ENCODE results near the gene UNC93A. TPM values are rescaled to one million over a fixed set of nuclear protein-coding genes. Genes with fewer than 3 reads are reported as not detected.

UNC93A gene
- total RNA-seq, 1 experiment from 2014 or later = not detected

DNA sequence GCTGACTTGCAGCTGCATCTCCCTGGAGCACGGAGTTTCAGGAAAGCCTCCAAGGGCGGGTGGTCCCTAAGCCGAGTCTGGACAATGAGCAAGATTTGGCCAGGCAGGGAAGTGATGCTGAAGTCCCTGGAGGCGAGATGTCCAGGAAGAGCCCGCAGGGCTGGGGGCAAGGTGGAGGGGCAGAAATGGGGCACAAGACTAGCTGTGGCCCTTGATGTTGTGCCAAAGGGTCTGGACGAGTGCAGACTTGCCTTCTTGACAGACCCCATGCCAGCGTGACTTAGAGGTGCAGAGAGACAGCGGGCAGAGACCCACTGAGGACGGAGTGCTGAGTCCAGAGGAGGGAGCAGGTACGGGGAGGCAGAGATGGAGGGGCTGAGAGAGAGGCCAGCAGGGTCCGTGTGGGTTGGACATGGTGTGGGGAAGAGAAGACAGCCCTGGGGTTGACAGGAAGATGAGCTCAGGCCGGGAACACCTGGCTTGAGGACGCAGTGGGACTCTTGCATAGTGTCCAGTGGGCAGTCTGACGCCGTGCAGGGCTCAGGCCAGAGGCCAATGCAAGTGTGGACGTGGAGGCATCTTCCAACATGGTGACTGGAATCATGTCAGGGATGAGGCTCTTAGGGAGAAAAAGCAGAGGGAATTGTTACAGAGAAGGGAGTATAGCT, 8.7 kb downstream of the UNC93A start:
- no TSS peak for BruUV-seq (replicated peaks)
- no peak for TF ChIP-seq JUND (IDR thresholded peaks at IDR 0.05)
- ChIA-PET CTCF (no interaction called here), RAD21 (ENCODE audit: low non-redundant PET in 1 of 2, low total read pairs in 2 of 2, uncharacterized antibody in 2 of 2, unreplicated experiment in 2 of 2) (no interaction called here), POLR2A (no interaction called here)
- H3K79me2 ChIP-seq (ENCODE audit: insufficient read depth, low read length) = no peaks in the 10 kb centered on the region
- no peak overlapping the region for H3K4me2 ChIP-seq (ENCODE audit: low read length)
- H2AFZ ChIP-seq (ENCODE audit: low read depth, low read length, poor library complexity, severe bottlenecking) = no peak overlapping the region
- no peaks in the 10 kb centered on the region for H3K4me1 ChIP-seq (ENCODE audit: control insufficient read depth in 1 of 2, insufficient read depth in 2 of 2, low read length in 2 of 2)
- no peaks in the 10 kb centered on the region for H3K36me3 ChIP-seq (ENCODE audit: control insufficient read depth in 1 of 2, insufficient read depth in 2 of 2, low read length in 2 of 2)
- no peak overlapping the region for H3K9ac ChIP-seq (ENCODE audit: low read length)
- H3K9me3 ChIP-seq (ENCODE audit: control insufficient read depth in 1 of 2, insufficient read depth in 1 of 2, low read depth in 1 of 2, low read length in 2 of 2) = no peaks in the 10 kb centered on the region
- intact Hi-C loops (cut with micrococcal nuclease) = no loop called here
- H3K27me3 ChIP-seq (ENCODE audit: insufficient read depth, low read length) = peaks cover 28% of the 10 kb centered on the region
- no peaks in the 10 kb centered on the region for H3K9me2 ChIP-seq (ENCODE audit: insufficient read depth)
- no peak overlapping the region for H3K27ac ChIP-seq (ENCODE audit: low read depth, low read length)
- H4K20me1 ChIP-seq (ENCODE audit: insufficient read depth) = no peaks in the 10 kb centered on the region
- no peak overlapping the region for H3K4me3 ChIP-seq (replicated peaks in 1 of 2; ENCODE audit: low read depth in 1 of 2, low read length in 2 of 2)
- ATAC-seq (no peak), DNase-seq (ENCODE audit: low read depth, low spot score) (no peak)

DNA sequence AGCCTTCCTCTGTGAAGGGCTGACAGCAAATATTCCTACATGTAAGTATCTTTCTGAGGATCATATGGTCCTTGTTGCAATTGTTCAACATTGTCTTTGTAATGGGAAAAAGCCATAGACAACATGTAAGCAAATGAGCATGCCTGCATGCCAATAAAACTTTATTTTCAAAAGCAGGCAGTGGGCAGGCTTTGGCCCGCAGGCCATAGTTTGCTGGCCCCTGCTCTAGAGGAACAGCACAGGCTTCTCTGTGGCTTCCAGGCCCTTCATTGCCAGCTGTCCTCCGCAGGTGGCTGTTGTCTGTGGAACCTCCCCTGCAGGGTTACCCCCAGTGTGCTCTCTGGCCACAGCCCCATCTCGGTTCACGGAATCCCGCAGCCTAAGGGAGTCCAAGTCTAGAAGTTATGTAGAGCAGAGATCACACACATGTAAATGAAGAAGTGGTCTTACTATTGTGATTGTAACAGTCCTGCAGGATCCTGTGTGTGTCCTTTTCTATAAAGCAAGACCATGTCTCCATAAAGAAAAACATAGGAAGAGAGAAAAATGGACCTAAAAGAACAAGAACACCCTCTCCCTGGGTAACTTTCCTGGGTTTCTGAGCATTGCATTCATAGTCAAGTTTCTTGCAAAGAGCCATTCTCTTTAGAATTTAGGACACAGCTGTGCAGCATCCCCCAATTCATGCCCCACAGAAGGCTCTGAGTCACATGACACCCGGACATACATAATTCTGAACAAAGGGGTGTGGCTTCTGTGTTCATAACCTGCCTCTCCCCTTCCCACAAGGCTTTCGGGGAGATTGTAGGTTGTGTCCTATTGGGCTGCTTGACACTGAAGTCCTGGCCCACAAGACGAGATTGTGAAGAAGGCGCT, 10.0 kb downstream of the UNC93A start:
- ChIA-PET RAD21 (ENCODE audit: low non-redundant PET in 1 of 2, low total read pairs in 2 of 2, uncharacterized antibody in 2 of 2, unreplicated experiment in 2 of 2) (no interaction called here), CTCF (no interaction called here), POLR2A (no interaction called here)
- Histone ChIP-seq H3K36me3 (ENCODE audit: control insufficient read depth in 1 of 2, insufficient read depth in 2 of 2, low read length in 2 of 2) (no peaks in the 10 kb centered on the region), H3K4me2 (ENCODE audit: low read length) (no peak overlapping the region), H3K27me3 (ENCODE audit: insufficient read depth, low read length) (peaks cover 23% of the 10 kb centered on the region), H2AFZ (ENCODE audit: low read depth, low read length, poor library complexity, severe bottlenecking) (no peak overlapping the region), H3K9me2 (ENCODE audit: insufficient read depth) (no peaks in the 10 kb centered on the region), H3K9ac (ENCODE audit: low read length) (no peak overlapping the region), H4K20me1 (ENCODE audit: insufficient read depth) (no peaks in the 10 kb centered on the region), H3K4me3 (replicated peaks in 1 of 2; ENCODE audit: low read depth in 1 of 2, low read length in 2 of 2) (no peak overlapping the region), H3K4me1 (ENCODE audit: control insufficient read depth in 1 of 2, insufficient read depth in 2 of 2, low read length in 2 of 2) (peaks cover 1 to 4% of the 10 kb centered on the region in 2 experiments; a peak in 3 of 4 replicates), H3K79me2 (ENCODE audit: insufficient read depth, low read length) (no peaks in the 10 kb centered on the region), H3K9me3 (ENCODE audit: control insufficient read depth in 1 of 2, insufficient read depth in 1 of 2, low read depth in 1 of 2, low read length in 2 of 2) (no peaks in the 10 kb centered on the region), H3K27ac (ENCODE audit: low read depth, low read length) (no peak overlapping the region)
- ATAC-seq = no peak
- BruUV-seq (replicated peaks) = no TSS peak
- DNase-seq (ENCODE audit: low read depth, low spot score) = no peak
- intact Hi-C loops (cut with micrococcal nuclease) = no loop called here
- no peak for TF ChIP-seq SP1 (IDR thresholded peaks at IDR 0.05; ENCODE audit: low read depth)
- no peak for TF ChIP-seq POLR2AphosphoS5 (IDR thresholded peaks at IDR 0.05; ENCODE audit: low read depth, low read length)
- TF ChIP-seq YY1 (IDR thresholded peaks at IDR 0.05; ENCODE audit: extremely low read depth, insufficient replicate concordance, low read depth, low read length) = no peak
- TF ChIP-seq FOSL1 (IDR thresholded peaks at IDR 0.05; ENCODE audit: low read depth) = no peak
- no peak for TF ChIP-seq ELF1 (IDR thresholded peaks at IDR 0.05; ENCODE audit: borderline replicate concordance, low read depth)
- TF ChIP-seq EZH2 (IDR thresholded peaks at IDR 0.05) = no peak
- no peak for TF ChIP-seq EGR1 (IDR thresholded peaks at IDR 0.05; ENCODE audit: low read depth)
- TF ChIP-seq, protein P1, sequence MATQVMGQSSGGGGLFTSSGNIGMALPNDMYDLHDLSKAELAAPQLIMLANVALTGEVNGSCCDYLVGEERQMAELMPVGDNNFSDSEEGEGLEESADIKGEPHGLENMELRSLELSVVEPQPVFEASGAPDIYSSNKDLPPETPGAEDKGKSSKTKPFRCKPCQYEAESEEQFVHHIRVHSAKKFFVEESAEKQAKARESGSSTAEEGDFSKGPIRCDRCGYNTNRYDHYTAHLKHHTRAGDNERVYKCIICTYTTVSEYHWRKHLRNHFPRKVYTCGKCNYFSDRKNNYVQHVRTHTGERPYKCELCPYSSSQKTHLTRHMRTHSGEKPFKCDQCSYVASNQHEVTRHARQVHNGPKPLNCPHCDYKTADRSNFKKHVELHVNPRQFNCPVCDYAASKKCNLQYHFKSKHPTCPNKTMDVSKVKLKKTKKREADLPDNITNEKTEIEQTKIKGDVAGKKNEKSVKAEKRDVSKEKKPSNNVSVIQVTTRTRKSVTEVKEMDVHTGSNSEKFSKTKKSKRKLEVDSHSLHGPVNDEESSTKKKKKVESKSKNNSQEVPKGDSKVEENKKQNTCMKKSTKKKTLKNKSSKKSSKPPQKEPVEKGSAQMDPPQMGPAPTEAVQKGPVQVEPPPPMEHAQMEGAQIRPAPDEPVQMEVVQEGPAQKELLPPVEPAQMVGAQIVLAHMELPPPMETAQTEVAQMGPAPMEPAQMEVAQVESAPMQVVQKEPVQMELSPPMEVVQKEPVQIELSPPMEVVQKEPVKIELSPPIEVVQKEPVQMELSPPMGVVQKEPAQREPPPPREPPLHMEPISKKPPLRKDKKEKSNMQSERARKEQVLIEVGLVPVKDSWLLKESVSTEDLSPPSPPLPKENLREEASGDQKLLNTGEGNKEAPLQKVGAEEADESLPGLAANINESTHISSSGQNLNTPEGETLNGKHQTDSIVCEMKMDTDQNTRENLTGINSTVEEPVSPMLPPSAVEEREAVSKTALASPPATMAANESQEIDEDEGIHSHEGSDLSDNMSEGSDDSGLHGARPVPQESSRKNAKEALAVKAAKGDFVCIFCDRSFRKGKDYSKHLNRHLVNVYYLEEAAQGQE (IDR thresholded peaks at IDR 0.05; ENCODE audit: low read depth) = no peak
- no peak for TF ChIP-seq ZFX (IDR thresholded peaks at IDR 0.05)
- no peak for TF ChIP-seq POLR2A (IDR thresholded peaks at IDR 0.05; ENCODE audit: borderline replicate concordance, extremely low read depth, insufficient read depth, insufficient read length)
- no peak for TF ChIP-seq EZH2phosphoT487 (IDR thresholded peaks at IDR 0.05; ENCODE audit: borderline replicate concordance)
- TF ChIP-seq MAX (IDR thresholded peaks at IDR 0.05) = no peak
- no peak for TF ChIP-seq SRF (IDR thresholded peaks at IDR 0.05; ENCODE audit: low read depth)

All from HCT116 (cell line).